Right lobe of liver (tissue), 6 donors: Measurements from ENCODE around the gene BRAP. TPM values are rescaled to one million over a fixed set of nuclear protein-coding genes. Genes with fewer than 3 reads are reported as not detected.
"Not testable (repeated sequence)": the region's sequence is repeated elsewhere in the genome, so short reads cannot be mapped to it uniquely, and the experiment has no call there.

Source experiments
- ATAC-seq, 4 donors: fragments of 200-7000 bp; cut with Tn5 transposase; one replicate each; pipeline ENCODE4 v1.9.1; 2020; ENCODE audit warnings: mild to moderate bottlenecking in 4 of 4, moderate library complexity in 4 of 4
- DNase-seq, 3 donors: peaks; one replicate each; pipeline ENCODE4 v3.0.0-alpha.2; 2020
- H3K27ac ChIP-seq, 3 donors: fragments of 200-600 bp; one replicate each; pipeline ENCODE4 v1.8.0; 2022
- H3K27me3 ChIP-seq, 2 donors: fragments of 200-600 bp; one replicate each; pipeline ENCODE4 v1.8.0; 2022
- H3K36me3 ChIP-seq, 4 donors: fragments of 200-600 bp; sonication (generic) in 1 of 4; one replicate each; pipeline versions ENCODE4 v1.5.1 to v1.8.0; 2017 to 2022; ENCODE audit warnings: control low read depth in 1 of 4
- H3K4me1 ChIP-seq, 4 donors: fragments of 200-600 bp; sonication (generic) in 1 of 4; one replicate each; pipeline versions ENCODE4 v1.5.1 to v1.8.0; 2017 to 2022; ENCODE audit warnings: control low read depth in 1 of 4
- H3K4me3 ChIP-seq, 3 donors: fragments of 200-600 bp; one replicate each; pipeline ENCODE4 v1.8.0; 2022
- H3K9me3 ChIP-seq, 4 donors: fragments of 200-600 bp; sonication (generic) in 1 of 4; one replicate each; pipeline versions ENCODE4 v1.5.1 to v1.8.0; 2017 to 2022; ENCODE audit warnings: control low read depth in 1 of 4
- POLR2A ChIP-seq: fragments of 450-650 bp; IDR thresholded peaks from one replicate; pipeline ENCODE4 v1.6.1; 2017; ENCODE audit warnings: antibody characterized with exemption, mild to moderate bottlenecking
- WGBS: methylation state at CpG from one replicate; pipeline ENCODE4 v1.1.6; 2018; ENCODE audit warnings: low coverage, low lambda C conversion rate; ENCODE audit not compliant: insufficient coverage; ENCODE audit errors: missing lambda C conversion rate; 5-methylcytosine and 5-hydroxymethylcytosine counted together
- intact Hi-C, 2 donors: fragments of 100-400 bp; cut with DNase I; formaldehyde crosslinking; loops; one replicate each; pipeline versions ENCODE4 v1.11.2 to v1.14.1; 2022
- total RNA-seq, 6 experiments: library from RNA; depleted of rRNA in 2 of 6; stranded (reverse); fragments of >200 nt in 2 of 6; fragmentation: NEBNext Ultra II Directional in 3 of 6; extraction: Animal tissue kit (Norgen Biotek cat#: 25700) in 3 of 6; gene quantifications; one replicate each; pipeline versions ENCODE4 v1.1.0 to v1.2.4, GENCODE V29; 2016 to 2023
- TF ChIP-seq, protein P1 (sequence below), 4 donors: fragments of 200-600 bp in 3 of 4; fragments of 450-650 bp in 1 of 4; IDR thresholded peaks; one replicate each; pipeline versions ENCODE4 v1.5.1 to v1.8.0; 2016 to 2022; ENCODE audit warnings: antibody characterized with exemption in 4 of 4, mild to moderate bottlenecking in 2 of 4
- donor health status: DM: no; HTN: yes; CAD: no.
- donor health status: DM: no; HTN: no; CAD: no.
- donor health status: DM: no; HTN: no; CAD: no.
- donor health status: DM: no; HTN: yes; CAD: no.
- donor health status: DM: no; HTN: yes; CAD: no.

BRAP gene
- total RNA-seq, 6 experiments from 2014 or later, result 5.3 to 8.1 (median 7.5) TPM

DNA sequence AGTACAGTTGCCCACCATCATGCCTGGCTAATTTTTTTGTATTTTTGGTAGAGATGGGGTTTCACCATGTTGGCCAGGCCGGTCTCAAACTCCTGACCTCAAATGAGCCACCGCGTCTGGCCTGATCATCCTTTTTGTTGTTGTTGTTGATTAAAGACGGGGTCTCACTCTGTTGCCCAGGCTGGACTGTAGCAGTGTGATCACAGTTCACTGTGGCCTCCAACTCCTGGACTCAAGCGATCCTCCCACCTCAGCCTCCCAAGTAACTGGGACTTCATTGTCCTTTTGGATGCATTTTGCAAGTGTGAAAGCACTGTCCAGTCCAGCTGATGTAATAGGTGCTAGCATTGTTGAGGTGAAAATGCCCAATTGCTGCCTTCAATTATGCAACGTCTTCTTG lies 59.5 kb downstream of the BRAP start:
- no peak for TF ChIP-seq POLR2A
- intact Hi-C loops, result no loop called here
- DNase-seq (no peak), ATAC-seq (no peak)
- H3K4me1 ChIP-seq, result peaks cover 0 to 16% (median 4%) of the 10 kb centered on the region in 4 donors
- H3K36me3 ChIP-seq, result no peaks in the 10 kb centered on the region
- no peaks in the 10 kb centered on the region for H3K27me3 ChIP-seq
- no peaks in the 10 kb centered on the region for H3K9me3 ChIP-seq
- H3K27ac ChIP-seq, result no peak overlapping the region
- H3K4me3 ChIP-seq, result no peak overlapping the region
- WGBS, result 100% methylated on average over 2 of the region's 6 CpGs

DNA sequence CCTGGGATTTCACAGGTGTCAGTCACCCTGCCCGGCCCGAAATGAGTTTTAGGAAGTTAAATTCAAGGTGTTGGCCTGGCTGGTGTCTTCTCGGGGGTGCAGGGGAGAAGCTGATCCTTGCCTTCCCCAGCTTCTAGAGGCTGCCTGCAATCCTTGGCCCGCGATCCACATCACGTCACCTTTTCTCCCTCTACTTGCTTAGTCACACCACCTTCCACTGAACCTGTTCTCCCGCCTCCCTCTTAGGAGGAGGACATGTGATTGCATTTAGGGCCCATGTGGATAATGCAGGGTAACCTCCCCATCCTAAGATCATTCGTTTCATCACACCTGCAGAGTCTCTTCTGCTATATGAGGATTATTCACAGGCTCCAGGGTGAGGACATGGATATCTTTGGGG lies 61.2 kb downstream of the BRAP start:
- no peak overlapping the region for H3K27ac ChIP-seq
- H3K36me3 ChIP-seq, result no peaks in the 10 kb centered on the region
- H3K9me3 ChIP-seq, result no peaks in the 10 kb centered on the region
- TF ChIP-seq POLR2A, result no peak
- TF ChIP-seq, protein P1, sequence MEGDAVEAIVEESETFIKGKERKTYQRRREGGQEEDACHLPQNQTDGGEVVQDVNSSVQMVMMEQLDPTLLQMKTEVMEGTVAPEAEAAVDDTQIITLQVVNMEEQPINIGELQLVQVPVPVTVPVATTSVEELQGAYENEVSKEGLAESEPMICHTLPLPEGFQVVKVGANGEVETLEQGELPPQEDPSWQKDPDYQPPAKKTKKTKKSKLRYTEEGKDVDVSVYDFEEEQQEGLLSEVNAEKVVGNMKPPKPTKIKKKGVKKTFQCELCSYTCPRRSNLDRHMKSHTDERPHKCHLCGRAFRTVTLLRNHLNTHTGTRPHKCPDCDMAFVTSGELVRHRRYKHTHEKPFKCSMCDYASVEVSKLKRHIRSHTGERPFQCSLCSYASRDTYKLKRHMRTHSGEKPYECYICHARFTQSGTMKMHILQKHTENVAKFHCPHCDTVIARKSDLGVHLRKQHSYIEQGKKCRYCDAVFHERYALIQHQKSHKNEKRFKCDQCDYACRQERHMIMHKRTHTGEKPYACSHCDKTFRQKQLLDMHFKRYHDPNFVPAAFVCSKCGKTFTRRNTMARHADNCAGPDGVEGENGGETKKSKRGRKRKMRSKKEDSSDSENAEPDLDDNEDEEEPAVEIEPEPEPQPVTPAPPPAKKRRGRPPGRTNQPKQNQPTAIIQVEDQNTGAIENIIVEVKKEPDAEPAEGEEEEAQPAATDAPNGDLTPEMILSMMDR (IDR thresholded peaks at IDR 0.05), result no peak
- intact Hi-C loops, result no loop called here
- 98% methylated on average over 5 of the region's 8 CpGs for WGBS
- H3K27me3 ChIP-seq, result no peaks in the 10 kb centered on the region
- H3K4me3 ChIP-seq, result no peak overlapping the region
- no peak for ATAC-seq
- DNase-seq, result no peak
- H3K4me1 ChIP-seq, result peaks cover 0 to 16% (median 4%) of the 10 kb centered on the region in 4 donors

DNA sequence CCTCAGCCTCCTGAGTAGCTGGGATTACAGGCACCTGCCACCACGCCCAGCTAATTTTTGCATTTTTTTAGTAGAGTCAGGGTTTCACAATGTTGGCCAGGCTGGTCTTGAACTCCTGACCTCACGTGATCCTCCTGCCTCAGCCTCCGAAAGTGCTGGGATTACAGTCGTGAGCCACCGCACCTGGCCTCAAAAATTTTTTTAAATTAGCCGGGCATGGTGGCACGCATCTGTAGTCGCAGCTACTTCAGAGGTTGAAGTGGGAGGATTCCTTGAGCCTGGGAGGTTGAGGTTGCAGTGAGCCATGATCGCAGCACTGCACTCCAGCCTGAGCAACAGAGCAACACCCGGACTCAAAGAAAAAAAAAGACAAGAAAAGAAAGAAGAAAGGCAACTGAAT lies 67.9 kb downstream of the BRAP start:
- intact Hi-C loops, ATAC-seq, H3K27me3 ChIP-seq, H3K27ac ChIP-seq, DNase-seq, H3K9me3 ChIP-seq, H3K4me1 ChIP-seq, H3K36me3 ChIP-seq, H3K4me3 ChIP-seq: not testable (repeated sequence)
- 86% methylated on average over 9 of the region's 10 CpGs for WGBS

DNA sequence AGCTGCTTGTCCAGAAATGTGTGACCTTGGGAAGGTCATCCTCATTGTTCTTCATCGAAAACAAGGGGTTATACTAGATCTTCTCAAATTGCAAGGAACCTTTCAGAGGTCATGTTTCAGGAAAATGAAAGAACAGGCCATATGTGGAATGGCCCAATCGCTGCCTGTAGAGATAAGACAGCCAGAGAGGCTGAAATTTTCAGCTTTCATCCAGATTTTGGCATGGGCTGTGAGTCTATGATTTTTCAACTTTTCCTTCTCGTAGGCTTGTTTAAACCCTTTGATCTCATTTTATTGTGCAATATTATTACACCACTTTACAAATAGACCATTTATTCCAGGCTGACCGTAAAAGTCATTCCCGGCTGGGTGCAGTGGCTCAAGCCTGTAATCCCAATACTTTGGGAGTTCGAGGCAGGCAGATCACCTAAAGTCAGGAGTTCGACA lies 69.6 kb downstream of the BRAP start:
- DNase-seq (peak; percentile 26 to 66 (median 61)), ATAC-seq (peak; percentile 82 to 88 (median 86))
- no peak for TF ChIP-seq POLR2A
- TF ChIP-seq, protein P1 (IDR thresholded peaks at IDR 0.05), result no peak
- WGBS, result 24% methylated on average over 5 of the region's 7 CpGs
- intact Hi-C loops, result no loop called here
- H3K4me1 ChIP-seq, result peaks cover 0 to 7% (median 3%) of the 10 kb centered on the region in 4 donors
- no peaks in the 10 kb centered on the region for H3K9me3 ChIP-seq
- H3K27ac ChIP-seq, result peak overlapping the region; percentile 35 to 85 (median 51)
- no peak overlapping the region for H3K4me3 ChIP-seq
- H3K27me3 ChIP-seq, result no peaks in the 10 kb centered on the region
- H3K36me3 ChIP-seq, result no peaks in the 10 kb centered on the region

DNA sequence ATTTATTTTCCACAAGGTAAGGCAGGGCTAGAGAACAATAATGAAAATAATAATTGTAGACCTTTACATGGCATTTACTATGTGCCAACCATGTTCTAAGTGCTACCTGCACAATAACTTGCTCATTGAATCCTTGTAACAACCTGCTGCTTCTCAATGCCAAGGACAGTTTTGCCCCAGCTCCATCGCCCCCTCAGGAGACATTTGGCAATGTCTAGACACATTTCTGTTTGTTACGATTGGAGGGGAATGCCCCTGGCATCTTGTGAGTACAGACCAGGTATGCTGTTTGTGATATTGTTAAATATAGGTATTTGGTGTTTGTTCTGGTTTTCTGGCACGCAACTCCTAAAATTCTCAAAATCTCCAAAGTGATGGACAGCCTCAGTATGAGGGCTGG lies 78.5 kb downstream of the BRAP start:
- H3K27me3 ChIP-seq, result no peaks in the 10 kb centered on the region
- H3K27ac ChIP-seq, result no peak overlapping the region
- TF ChIP-seq POLR2A, result no peak
- TF ChIP-seq, protein P1 (IDR thresholded peaks at IDR 0.05), result no peak
- ATAC-seq, result no peak
- H3K4me3 ChIP-seq, result no peak overlapping the region
- intact Hi-C loops, result no loop called here
- H3K9me3 ChIP-seq, result no peaks in the 10 kb centered on the region
- H3K36me3 ChIP-seq, result no peaks in the 10 kb centered on the region
- no peak for DNase-seq
- H3K4me1 ChIP-seq, result no peaks in the 10 kb centered on the region
- 70% methylated on average over 3 of the region's 3 CpGs for WGBS

DNA sequence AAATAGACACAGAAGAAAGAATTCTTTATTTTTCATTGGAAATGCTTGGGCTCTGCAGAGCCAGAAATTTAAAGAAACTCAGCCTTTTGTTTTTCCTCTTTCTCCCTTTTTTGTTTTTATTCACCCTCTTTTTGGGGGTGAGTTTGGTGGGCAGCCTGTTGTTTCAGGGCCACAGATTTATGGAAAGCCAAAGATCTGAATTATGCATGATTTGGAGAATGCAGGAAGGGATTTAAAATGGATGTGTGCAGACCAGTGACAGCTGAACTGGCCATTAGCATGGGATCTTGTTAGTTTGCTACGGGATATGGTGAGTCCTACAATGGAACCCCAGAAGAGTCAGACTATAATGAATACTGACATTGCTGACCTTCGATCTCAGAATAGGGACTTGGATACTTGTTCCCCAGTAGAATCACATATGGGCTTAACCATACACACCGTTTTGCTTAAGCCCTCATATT lies 79.0 kb downstream of the BRAP start:
- H3K9me3 ChIP-seq, result no peaks in the 10 kb centered on the region
- H3K4me3 ChIP-seq, result no peak overlapping the region
- no peaks in the 10 kb centered on the region for H3K4me1 ChIP-seq
- ATAC-seq, result no peak
- TF ChIP-seq, protein P1 (IDR thresholded peaks at IDR 0.05), result no peak
- no peak for DNase-seq
- H3K27me3 ChIP-seq, result no peaks in the 10 kb centered on the region
- no peak overlapping the region for H3K27ac ChIP-seq
- 84% methylated on average over 3 of the region's 3 CpGs for WGBS
- intact Hi-C loops, result no loop called here
- no peaks in the 10 kb centered on the region for H3K36me3 ChIP-seq
